ENCODE measurements around the gene METTL26. TPM values are rescaled to one million over a fixed set of nuclear protein-coding genes. Genes with fewer than 3 reads are reported as not detected.

METTL26 gene
- total and polyA plus RNA-seq, 9 of the 15 experiments (the other 6 are each of a cell fraction or from before 2014, with no cell fraction given): 7.3 to 262 (median 80.9) TPM

DNA sequence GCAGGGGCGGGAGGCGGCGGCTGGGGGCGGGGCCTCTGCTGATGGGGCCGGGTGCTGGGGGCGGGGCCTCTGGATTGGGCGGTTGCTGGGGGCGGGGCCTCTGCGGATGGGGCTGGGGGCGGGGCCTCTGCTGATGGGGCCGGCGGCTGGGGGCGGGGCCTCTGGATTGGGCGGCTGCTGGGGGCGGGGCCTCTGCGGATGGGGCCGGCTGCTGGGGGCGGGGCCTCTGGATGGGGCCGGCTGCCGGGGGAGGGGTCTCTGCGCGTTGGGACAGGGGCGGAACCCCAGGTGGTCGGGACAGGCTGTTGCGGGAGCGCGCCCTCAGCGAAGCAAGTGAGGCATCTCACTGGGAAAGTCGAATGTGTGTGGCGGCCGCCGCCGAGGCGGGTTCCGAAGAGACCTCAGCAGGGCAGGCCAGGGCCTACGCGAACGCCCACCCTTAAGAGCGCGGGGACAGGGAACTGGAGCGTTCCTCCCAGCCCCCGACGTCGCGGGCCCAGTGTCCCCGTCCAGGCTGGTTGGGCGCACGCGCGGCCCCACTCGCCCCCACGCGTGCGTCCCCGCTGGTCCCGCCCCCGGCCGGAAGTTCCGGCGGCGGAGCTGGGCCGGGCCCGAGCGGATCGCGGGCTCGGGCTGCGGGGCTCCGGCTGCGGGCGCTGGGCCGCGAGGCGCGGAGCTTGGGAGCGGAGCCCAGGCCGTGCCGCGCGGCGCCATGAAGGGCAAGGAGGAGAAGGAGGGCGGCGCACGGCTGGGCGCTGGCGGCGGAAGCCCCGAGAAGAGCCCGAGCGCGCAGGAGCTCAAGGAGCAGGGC is 43.9 kb upstream of the METTL26 start, which contains the start of gene STUB1 (continued):
- TF ChIP-seq, protein P1, sequence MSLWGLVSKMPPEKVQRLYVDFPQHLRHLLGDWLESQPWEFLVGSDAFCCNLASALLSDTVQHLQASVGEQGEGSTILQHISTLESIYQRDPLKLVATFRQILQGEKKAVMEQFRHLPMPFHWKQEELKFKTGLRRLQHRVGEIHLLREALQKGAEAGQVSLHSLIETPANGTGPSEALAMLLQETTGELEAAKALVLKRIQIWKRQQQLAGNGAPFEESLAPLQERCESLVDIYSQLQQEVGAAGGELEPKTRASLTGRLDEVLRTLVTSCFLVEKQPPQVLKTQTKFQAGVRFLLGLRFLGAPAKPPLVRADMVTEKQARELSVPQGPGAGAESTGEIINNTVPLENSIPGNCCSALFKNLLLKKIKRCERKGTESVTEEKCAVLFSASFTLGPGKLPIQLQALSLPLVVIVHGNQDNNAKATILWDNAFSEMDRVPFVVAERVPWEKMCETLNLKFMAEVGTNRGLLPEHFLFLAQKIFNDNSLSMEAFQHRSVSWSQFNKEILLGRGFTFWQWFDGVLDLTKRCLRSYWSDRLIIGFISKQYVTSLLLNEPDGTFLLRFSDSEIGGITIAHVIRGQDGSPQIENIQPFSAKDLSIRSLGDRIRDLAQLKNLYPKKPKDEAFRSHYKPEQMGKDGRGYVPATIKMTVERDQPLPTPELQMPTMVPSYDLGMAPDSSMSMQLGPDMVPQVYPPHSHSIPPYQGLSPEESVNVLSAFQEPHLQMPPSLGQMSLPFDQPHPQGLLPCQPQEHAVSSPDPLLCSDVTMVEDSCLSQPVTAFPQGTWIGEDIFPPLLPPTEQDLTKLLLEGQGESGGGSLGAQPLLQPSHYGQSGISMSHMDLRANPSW (CRISPR knock-in tag; IDR thresholded peaks at IDR 0.05): no peak
- TF ChIP-seq, protein P2, sequence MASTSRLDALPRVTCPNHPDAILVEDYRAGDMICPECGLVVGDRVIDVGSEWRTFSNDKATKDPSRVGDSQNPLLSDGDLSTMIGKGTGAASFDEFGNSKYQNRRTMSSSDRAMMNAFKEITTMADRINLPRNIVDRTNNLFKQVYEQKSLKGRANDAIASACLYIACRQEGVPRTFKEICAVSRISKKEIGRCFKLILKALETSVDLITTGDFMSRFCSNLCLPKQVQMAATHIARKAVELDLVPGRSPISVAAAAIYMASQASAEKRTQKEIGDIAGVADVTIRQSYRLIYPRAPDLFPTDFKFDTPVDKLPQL (IDR thresholded peaks at IDR 0.05; ENCODE audit: extremely low read depth, insufficient read length): no peak
- TF ChIP-seq CBX2 (IDR thresholded peaks at IDR 0.05; ENCODE audit: insufficient read depth, low read length, poor library complexity, severe bottlenecking) (no peak), ZNF444 (CRISPR knock-in tag; IDR thresholded peaks at IDR 0.05) (no peak), ZNF282 (CRISPR knock-in tag; IDR thresholded peaks at IDR 0.05) (no peak), ZBED1 (IDR thresholded peaks at IDR 0.05) (no peak), PML (IDR thresholded peaks at IDR 0.05; ENCODE audit: low read length) (no peak), PURB (CRISPR knock-in tag; IDR thresholded peaks at IDR 0.05; ENCODE audit: low read depth) (no peak), RFX7 (CRISPR knock-in tag; IDR thresholded peaks at IDR 0.05) (no peak), ZBTB1 (CRISPR knock-in tag; IDR thresholded peaks at IDR 0.05; ENCODE audit: borderline replicate concordance, low read depth) (no peak), STAT5A (IDR thresholded peaks at IDR 0.05; ENCODE audit: borderline replicate concordance, low read length) (no peak), MYNN (IDR thresholded peaks at IDR 0.05) (no peak), MYNN (CRISPR knock-in tag; IDR thresholded peaks at IDR 0.05) (no peak), NFE2L1 (tag; IDR thresholded peaks at IDR 0.05; ENCODE audit: borderline replicate concordance, low read depth) (no peak), GATAD2A (IDR thresholded peaks at IDR 0.05) (no peak), ZNF436 (CRISPR knock-in tag; IDR thresholded peaks at IDR 0.05) (no peak), ZNF655 (CRISPR knock-in tag; IDR thresholded peaks at IDR 0.05) (no peak), PBX2 (CRISPR knock-in tag; IDR thresholded peaks at IDR 0.05; ENCODE audit: low read depth) (no peak), PBX2 (tag; conservative IDR thresholded peaks at IDR 0.05; ENCODE audit: low read depth) (no peak)
- TF ChIP-seq, protein P3, sequence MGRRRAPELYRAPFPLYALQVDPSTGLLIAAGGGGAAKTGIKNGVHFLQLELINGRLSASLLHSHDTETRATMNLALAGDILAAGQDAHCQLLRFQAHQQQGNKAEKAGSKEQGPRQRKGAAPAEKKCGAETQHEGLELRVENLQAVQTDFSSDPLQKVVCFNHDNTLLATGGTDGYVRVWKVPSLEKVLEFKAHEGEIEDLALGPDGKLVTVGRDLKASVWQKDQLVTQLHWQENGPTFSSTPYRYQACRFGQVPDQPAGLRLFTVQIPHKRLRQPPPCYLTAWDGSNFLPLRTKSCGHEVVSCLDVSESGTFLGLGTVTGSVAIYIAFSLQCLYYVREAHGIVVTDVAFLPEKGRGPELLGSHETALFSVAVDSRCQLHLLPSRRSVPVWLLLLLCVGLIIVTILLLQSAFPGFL (CRISPR knock-in tag; IDR thresholded peaks at IDR 0.05): no peak
